SH-SY5Y (cell line): Measurements from ENCODE around the gene HEXB.

ENCODE experiments used
- GATA2 ChIP-seq: IDR thresholded peaks from 2 replicates; pipeline ENCODE4 v1.6.1; 2011; ENCODE audit warnings: mild to moderate bottlenecking, low read depth, low read length
- GATA3 ChIP-seq: IDR thresholded peaks from 2 replicates; pipeline ENCODE4 v1.6.1; 2011; ENCODE audit warnings: low read depth, mild to moderate bottlenecking, low read length, moderate library complexity

Gene HEXB

DNA sequence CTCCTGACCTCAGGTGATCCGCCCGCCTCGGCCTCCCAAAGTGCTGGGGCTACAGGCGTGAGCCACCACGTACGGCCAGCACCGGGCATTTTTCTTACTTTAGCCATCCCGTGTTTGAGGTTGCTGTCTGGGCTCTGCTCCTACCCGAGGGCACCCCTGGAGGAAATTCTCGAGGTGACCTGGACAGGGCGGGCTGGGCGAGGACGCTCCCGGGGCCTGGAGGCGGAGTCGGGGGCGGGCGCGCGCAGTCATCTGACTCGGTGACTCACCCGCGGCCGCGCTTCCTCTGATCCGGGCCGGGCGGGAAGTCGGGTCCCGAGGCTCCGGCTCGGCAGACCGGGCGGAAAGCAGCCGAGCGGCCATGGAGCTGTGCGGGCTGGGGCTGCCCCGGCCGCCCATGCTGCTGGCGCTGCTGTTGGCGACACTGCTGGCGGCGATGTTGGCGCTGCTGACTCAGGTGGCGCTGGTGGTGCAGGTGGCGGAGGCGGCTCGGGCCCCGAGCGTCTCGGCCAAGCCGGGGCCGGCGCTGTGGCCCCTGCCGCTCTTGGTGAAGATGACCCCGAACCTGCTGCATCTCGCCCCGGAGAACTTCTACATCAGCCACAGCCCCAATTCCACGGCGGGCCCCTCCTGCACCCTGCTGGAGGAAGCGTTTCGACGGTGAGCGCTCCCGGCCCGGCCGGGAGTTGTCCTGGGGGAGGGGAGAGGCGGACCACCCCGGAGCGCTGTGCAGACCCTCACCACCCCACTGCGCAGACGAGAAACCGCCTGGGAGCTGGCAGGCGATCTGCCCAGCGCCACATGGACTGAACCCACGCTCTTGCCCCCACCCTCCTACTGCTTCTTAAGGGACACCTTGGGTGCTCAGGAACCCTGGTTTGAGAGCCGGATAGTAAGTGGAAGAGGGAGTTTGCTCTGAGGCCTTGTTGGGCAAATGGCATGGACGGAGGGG, at the start of gene HEXB:
Gene HEXB, plus strand, starts transcription at position 334 of the 952 bp plus-strand sequence. Its CDS starts 28 bp downstream, at position 362.
- TF ChIP-seq GATA3 = no peak
- no peak for TF ChIP-seq GATA2

DNA sequence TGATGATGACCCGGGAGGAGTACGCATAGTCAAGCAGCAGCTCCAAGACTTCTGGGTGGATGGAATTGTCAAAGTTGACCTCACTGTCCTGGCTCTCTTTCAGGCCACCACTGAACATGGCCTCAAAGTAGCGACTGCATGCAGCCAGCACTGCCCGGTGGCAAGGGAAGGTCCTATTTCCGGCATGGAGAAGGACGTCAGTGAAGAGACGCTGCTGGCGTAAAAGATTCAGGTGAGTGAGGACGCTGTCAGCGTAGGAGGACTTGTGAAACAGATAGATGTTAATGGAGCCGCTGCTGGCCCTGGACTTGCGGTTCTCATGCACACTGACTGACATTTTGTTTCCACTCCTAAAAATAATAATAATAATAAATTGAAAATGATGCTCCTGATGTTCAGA, 48.9 kb upstream of the HEXB start:
- TF ChIP-seq GATA3 (no peak), GATA2 (no peak)

DNA sequence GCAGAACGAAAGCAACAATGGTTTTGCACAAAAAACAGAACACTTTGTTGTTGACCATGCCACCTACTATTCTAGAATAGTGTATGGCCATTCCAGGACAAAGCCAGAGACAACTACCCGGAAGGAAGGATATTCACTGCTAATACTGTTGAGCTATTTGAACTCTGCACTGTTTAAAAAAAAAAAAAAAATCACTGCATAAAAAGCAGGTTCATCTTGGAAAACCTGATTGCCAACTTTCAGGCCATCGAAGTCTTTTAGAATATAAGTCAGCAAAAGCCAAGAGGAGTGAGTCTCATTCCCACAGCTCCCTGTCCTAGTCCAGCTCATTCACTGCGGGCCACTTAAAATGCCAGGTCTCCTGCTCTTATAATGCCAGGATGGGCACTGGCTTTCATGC, 48.5 kb upstream of the HEXB start:
- TF ChIP-seq GATA2 = no peak
- TF ChIP-seq GATA3 = no peak

DNA sequence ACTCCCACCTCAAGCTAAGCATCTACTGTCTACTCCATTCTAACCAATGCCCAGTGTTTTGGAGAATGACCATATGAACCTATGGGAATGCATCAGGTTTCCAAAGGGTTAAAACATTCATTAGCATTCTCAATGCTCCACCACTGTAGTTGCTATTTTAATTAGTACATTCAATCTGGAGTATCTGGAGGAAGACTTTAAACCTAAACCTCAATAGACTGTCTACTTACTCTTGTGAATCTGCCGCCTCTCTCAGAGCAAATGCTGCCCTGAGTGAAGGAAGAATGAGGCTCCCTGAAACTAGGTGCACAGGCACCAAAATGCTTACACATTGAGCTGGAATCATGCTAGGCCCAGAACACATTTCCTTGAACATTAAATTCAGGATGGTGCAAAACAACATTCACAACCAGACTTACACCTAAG, 46.5 kb upstream of the HEXB start:
- no peak for TF ChIP-seq GATA2
- no peak for TF ChIP-seq GATA3

DNA sequence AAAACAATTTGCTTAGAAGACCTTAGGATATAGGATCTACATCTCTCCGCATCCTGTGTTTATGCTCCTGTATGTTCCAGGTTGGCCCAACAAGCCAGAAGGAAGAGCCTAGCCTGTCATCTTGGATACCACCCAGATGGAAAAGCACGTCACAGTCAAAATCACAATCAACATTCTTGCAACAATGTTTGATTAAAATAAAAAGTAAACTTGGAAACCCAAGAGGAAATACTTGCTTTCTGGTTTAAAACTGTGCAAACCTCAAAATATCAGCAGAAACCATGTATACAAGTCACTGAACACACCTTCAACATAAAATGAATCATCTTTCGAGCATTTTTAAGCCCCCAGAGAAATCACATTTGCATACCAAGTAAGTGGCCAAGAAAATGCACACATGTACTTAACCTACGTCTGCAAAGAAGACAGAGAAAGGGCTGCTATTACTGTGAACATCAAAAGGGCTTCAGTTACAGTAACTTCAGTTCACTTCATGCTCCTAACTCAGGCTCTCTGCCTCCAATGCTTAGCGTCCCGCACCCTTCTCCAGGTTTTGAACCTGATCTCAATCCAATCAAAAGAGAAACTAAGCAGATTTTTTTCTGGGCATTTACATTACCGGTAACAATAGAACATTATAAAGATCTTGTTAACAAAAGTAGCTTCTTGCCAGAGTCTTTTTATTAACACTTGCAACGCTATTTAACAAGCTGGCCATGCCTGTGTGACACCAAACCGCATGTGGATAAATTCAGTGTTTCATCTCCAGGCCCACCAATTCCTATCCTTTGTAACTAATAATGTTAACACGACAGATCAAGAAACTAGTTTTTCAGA, 45.8 kb upstream of the HEXB start:
- TF ChIP-seq GATA3 (no peak), GATA2 (no peak)

DNA sequence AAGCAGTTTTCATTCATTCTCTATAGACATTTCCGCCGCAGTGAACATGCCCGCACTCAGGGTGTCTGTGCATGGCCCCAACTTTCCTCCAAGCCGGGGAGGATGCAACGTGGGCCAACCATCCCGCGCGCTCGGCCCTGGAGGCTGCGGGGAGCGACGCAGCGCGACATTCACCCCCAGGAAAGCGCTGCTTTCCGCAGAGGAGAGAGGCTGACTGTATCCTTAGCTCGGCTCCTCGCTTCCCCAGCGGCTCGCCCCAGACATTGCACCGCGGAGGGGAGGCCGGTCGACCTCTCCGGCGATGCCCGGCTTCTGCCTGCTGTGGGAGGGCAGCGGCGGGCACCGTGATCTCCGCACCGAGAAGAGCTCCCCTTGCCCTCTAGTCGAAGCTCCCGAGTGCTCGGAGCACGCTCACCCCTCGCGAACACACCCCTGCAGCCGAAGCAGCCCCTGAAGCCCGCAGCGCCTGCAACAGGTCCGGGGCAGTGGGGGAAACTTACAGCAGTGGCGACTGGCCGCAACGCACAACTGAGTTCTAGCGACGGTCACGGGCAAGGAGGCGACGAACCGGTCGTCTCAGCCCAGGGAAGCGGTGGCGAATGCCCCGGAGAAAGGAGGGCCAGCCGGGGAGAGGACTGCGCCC, 45.1 kb upstream of the HEXB start:
- TF ChIP-seq GATA2 (no peak), GATA3 (no peak)

DNA sequence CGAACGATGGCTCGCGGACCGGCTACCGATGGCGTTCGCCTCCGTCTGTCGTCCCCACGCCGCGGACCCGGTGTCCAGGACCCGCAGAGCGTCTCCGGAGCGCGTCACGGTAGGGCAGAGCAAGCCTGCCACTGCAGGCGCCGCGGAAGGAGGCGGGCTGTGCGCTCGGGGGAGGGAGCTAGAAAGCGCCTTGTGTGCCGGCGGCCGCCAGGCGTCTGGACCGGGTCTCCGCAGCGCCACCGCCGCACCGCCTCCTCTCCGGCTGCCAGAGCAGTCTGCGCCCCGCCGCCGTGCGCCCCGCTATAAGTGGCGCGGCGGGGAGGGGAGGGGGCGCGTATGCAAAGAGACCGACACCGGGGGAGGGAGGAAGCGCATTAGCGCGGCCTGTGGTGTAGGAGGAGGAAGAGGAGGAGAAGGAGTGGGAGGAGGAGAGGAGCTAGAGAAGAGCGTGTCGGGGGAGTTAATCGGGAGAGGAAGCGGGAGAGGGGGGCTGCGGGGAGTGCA, 44.5 kb upstream of the HEXB start, which contains the start of gene ENC1:
Gene ENC1, minus strand, starts transcription at position 279 of the 504 bp plus-strand sequence. CDS start 4,243 bp downstream, outside the sequence.
- TF ChIP-seq GATA3 (no peak), GATA2 (no peak)

DNA sequence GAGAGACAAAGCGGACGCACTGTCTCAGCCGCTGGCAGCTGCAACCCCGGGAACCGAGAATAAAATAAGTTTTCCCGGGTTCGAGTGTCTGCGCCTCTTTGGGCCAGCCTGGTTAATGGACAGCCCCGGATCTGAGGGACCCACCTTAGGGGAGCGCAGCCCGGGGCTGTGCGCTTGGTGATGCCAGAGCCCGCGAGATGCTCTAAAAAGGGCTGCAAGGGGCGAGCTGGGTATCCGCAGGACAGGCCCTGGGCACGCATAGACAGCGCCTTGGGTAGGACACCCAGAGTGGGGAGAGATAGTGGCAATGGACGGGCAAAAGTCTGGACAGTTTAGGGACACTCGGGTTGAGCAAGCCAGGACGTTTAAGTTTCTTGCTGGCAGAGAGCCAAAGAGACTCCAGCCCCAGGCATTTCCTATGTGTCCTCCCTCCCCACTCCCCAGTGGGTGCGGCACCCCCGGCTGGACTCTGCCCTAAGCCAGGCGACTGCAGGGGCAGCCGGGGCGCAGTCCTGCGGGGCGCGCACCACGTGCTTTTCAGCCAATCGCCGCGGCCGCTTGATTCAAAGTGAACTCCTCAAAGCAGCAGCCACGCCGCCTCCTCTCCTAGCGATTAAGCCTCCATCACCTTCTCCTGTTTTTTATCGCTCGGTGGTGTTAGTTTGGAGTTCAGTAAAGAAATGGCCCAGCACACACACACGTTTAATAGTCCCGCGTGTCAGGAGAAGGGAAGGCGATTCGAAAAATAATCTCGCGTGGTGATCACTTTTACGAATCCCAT, 43.9 kb upstream of the HEXB start:
- TF ChIP-seq GATA2 (no peak), GATA3 (no peak)

DNA sequence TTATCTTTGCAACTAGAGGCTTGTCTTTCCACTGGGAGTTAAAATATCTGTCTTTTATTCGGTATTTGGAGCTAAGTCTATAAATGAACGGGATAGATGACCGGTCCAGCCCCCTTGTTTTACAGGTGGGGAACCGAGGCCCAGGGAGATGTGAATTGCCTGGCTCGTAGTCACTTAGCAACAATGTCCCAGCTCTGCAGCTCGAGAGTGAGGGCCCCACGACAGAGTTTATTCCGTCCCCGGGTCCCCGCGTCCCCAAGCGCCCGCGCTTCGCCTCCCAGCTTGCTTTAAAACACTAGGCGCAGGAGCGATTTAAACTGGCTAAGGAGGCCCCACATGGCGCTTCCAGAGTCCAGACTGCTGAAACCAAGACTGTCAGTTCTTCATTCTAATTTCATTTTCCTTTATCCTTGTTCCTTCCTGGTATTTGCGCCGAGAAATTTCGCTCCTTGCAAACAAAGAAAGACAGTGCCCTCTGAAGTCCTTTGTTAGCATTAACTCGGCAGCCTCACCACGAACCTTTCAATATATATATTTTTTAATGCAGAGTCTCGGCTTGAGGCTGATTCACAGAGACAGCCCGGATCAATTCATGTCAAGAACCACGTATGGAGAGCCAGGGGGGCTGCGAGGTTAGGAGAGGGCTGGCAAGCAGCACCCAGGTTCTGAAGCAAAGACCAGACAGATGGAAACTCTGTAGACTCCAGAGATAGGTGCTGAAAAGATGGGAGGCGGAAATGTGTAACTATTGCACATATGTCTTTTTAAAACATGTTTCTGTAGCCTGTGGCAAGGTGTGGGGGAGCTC, 43.1 kb upstream of the HEXB start:
- TF ChIP-seq GATA2 (peak; percentile 6; the same call in 1 of the 2 replicates), GATA3 (no peak)

DNA sequence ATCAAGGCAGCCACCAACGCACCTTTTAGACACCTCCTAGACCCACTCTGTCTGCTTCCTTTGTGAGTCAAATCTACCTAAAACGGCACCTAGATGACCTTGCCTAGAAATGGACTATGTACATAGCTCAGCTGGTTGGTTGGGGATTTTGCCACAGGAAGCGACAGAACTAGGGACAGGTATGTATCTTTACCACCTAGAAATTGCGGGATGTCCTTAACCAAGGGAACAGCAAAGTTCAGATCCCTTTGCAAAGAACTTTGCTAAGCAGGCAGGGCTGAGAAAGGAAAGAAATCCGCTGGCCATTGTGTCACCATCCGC, 42.5 kb upstream of the HEXB start:
- no peak for TF ChIP-seq GATA2
- no peak for TF ChIP-seq GATA3

DNA sequence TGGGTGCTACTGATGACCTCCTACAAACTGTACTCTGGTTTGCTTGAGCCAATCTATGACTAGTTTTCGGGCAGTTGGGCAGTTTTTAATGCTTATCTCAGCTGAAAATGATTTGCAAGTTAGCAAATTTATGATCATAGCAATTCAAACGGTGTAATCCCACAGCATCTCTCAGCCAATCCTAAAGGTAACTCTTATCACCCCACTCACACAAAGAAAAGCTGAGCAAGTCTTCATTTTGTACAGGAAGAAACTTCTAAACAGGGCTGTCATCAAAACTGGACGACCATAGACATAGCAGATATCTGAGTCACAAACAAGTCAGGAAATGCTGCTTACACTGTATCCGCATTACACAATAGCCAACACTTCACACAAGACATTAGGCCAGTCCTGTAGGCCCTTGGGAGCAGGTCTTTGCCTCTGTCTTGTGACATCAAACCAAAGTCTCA, 41.9 kb upstream of the HEXB start:
- TF ChIP-seq GATA2 = no peak
- no peak for TF ChIP-seq GATA3

DNA sequence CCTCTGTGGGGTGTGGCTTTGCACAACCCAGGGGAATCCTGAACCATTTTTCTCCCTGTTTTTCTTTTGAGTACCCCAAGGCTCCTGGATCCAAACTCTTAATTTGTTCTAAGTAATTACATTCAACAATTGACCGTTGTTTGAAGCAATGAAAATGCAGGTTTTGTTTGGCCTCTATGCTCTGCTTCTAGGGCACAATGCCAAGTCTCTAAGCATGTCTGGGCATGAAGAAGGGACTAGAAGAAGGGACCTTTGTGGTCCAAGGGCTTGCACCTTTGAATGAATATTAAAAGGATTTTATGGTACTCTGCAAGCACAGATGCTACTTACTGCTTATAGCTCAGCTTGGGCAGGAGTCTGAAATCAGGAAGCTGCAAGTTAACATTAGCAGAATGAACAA, 37.9 kb upstream of the HEXB start:
- TF ChIP-seq GATA2 (no peak), GATA3 (no peak)
